GM18499 (cell line): Measurements from ENCODE around the gene MTTP.

ENCODE experiments used
- ATAC-seq: cut with Tn5 transposase; IDR thresholded peaks from one replicate; pipeline ENCODE4 v1.9.1; 2021; ENCODE audit warnings: moderate number of reproducible peaks; ENCODE audit not compliant: insufficient read depth, unreplicated experiment

The MTTP gene

GRCh38 chr4:99636422-99636821 lies 61.8 kb downstream of the MTTP start:
- no peak for ATAC-seq

GRCh38 chr4:99637174-99637573 lies 62.5 kb downstream of the MTTP start:
- ATAC-seq: no peak

- no peak for ATAC-seq
Measured at GRCh38 chr4:99640676-99641075, 66.1 kb downstream of the MTTP start.

GRCh38 chr4:99642725-99643489 lies 68.3 kb downstream of the MTTP start:
- no peak for ATAC-seq

GRCh38 chr4:99644453-99644852 lies 69.8 kb downstream of the MTTP start:
- no peak for ATAC-seq

- no peak for ATAC-seq
Measured at GRCh38 chr4:99645036-99645435, 70.4 kb downstream of the MTTP start.

GRCh38 chr4:99645638-99646037 lies 71.0 kb downstream of the MTTP start:
- no peak for ATAC-seq

- ATAC-seq: no peak
Measured at GRCh38 chr4:99647071-99647470, 72.4 kb downstream of the MTTP start.

- no peak for ATAC-seq
Measured at GRCh38 chr4:99648321-99648720, 73.7 kb downstream of the MTTP start.

- ATAC-seq: no peak
Measured at GRCh38 chr4:99649208-99649607, 74.6 kb downstream of the MTTP start.

- no peak for ATAC-seq
Measured at GRCh38 chr4:99649778-99650177, 75.2 kb downstream of the MTTP start.

- ATAC-seq: no peak
Measured at GRCh38 chr4:99651016-99651769, 76.6 kb downstream of the MTTP start.

GRCh38 chr4:99651811-99652485 lies 77.3 kb downstream of the MTTP start:
- no peak for ATAC-seq

- no peak for ATAC-seq
Measured at GRCh38 chr4:99652596-99653436, 78.2 kb downstream of the MTTP start.

GRCh38 chr4:99653916-99654315 lies 79.3 kb downstream of the MTTP start:
- ATAC-seq: no peak

- no peak for ATAC-seq
Measured at GRCh38 chr4:99654361-99654761, 79.7 kb downstream of the MTTP start.

GRCh38 chr4:99655308-99656081 lies 80.9 kb downstream of the MTTP start:
- ATAC-seq: no peak

GRCh38 chr4:99657798-99658197 lies 83.2 kb downstream of the MTTP start, which contains the start of gene C4orf54:
TSS of gene C4orf54 (minus strand) at chr4:99657828. CDS start at chr4:99654648, 3,180 bp downstream.
- ATAC-seq: no peak

GRCh38 chr4:99658666-99659065 lies 84.0 kb downstream of the MTTP start:
- no peak for ATAC-seq
